Chondrocyte (in vitro differentiated cells): ENCODE measurements around the gene PDK4. TPM values are rescaled to one million over a fixed set of nuclear protein-coding genes. Genes with fewer than 3 reads are reported as not detected.

Experiments used
- DNase-seq: peaks from one replicate; pipeline ENCODE4 v3.0.0; 2021; ENCODE audit warnings: mixed read lengths, low spot score
- H3K27ac Mint-ChIP-seq: one replicate; pipeline ENCODE4 v1.8.0; 2021; ENCODE audit warnings: mild to moderate bottlenecking, moderate library complexity, mixed read lengths; ENCODE audit not compliant: unreplicated experiment
- H3K27me3 Mint-ChIP-seq: 2 replicates; pipeline ENCODE4 v1.8.0; 2021; ENCODE audit warnings: low read depth, mixed read lengths
- H3K36me3 Mint-ChIP-seq: 2 replicates; pipeline ENCODE4 v1.8.0; 2021; ENCODE audit warnings: low read depth, mixed read lengths
- H3K4me1 Mint-ChIP-seq: 2 replicates; pipeline ENCODE4 v1.8.0; 2021; ENCODE audit warnings: low read depth, mild to moderate bottlenecking, mixed read lengths
- H3K4me3 Mint-ChIP-seq: one replicate; pipeline ENCODE4 v1.8.0; 2021; ENCODE audit warnings: mild to moderate bottlenecking, moderate library complexity, mixed read lengths; ENCODE audit not compliant: unreplicated experiment
- H3K9me3 Mint-ChIP-seq: 2 replicates; pipeline ENCODE4 v1.8.0; 2021; ENCODE audit warnings: low read depth, mixed read lengths
- CTCF ChIP-seq: fragments of 200-600 bp; sonication (generic); IDR thresholded peaks from 2 replicates; pipeline ENCODE4 v1.5.0; 2021; ENCODE audit warnings: antibody characterized with exemption, mild to moderate bottlenecking, moderate library complexity
- total RNA-seq: library from RNA; stranded (reverse); gene quantifications from 3 replicates; pipeline ENCODE4 v1.2.1, GENCODE V29; 2021

The PDK4 gene
- total RNA-seq, 1 donor from 2014 or later: 7.3 TPM

GRCh38 chr7:95630702-95631458 lies 34.6 kb upstream of the PDK4 start:
- TF ChIP-seq CTCF: no peak
- H3K4me3 Mint-ChIP-seq: no peak overlapping the region
- H3K27ac Mint-ChIP-seq: no peak overlapping the region
- H3K36me3 Mint-ChIP-seq: no peaks in the 10 kb centered on the region
- peaks cover 3% of the 10 kb centered on the region for H3K9me3 Mint-ChIP-seq
- peaks cover 3% of the 10 kb centered on the region for H3K4me1 Mint-ChIP-seq
- H3K27me3 Mint-ChIP-seq: no peaks in the 10 kb centered on the region
- no peak for DNase-seq

GRCh38 chr7:95628831-95629439 lies 32.6 kb upstream of the PDK4 start:
- no peaks in the 10 kb centered on the region for H3K36me3 Mint-ChIP-seq
- TF ChIP-seq CTCF: no peak
- no peak overlapping the region for H3K27ac Mint-ChIP-seq
- H3K4me1 Mint-ChIP-seq: peaks cover 3% of the 10 kb centered on the region
- no peak overlapping the region for H3K4me3 Mint-ChIP-seq
- no peak for DNase-seq
- H3K27me3 Mint-ChIP-seq: peaks cover 7% of the 10 kb centered on the region
- H3K9me3 Mint-ChIP-seq: peaks cover 3% of the 10 kb centered on the region

GRCh38 chr7:95623788-95624187 lies 27.5 kb upstream of the PDK4 start:
- TF ChIP-seq CTCF: no peak
- no peak for DNase-seq
- Mint-ChIP-seq H3K4me3 (no peak overlapping the region), H3K4me1 (no peaks in the 10 kb centered on the region), H3K27me3 (peaks cover 11% of the 10 kb centered on the region), H3K9me3 (no peaks in the 10 kb centered on the region), H3K27ac (no peak overlapping the region), H3K36me3 (no peaks in the 10 kb centered on the region)

GRCh38 chr7:95622859-95623258 lies 26.5 kb upstream of the PDK4 start:
- Mint-ChIP-seq H3K4me3 (no peak overlapping the region), H3K9me3 (peaks cover 3% of the 10 kb centered on the region), H3K4me1 (no peaks in the 10 kb centered on the region), H3K27ac (no peak overlapping the region), H3K27me3 (peaks cover 11% of the 10 kb centered on the region), H3K36me3 (no peaks in the 10 kb centered on the region)
- DNase-seq: no peak
- TF ChIP-seq CTCF: no peak

GRCh38 chr7:95622001-95622549 lies 25.8 kb upstream of the PDK4 start:
- Mint-ChIP-seq H3K9me3 (peaks cover 5% of the 10 kb centered on the region), H3K27me3 (peaks cover 11% of the 10 kb centered on the region), H3K27ac (no peak overlapping the region), H3K4me3 (no peak overlapping the region), H3K36me3 (no peaks in the 10 kb centered on the region), H3K4me1 (no peaks in the 10 kb centered on the region)
- TF ChIP-seq CTCF: no peak
- no peak for DNase-seq
